HepG2 (cell line): ENCODE data around the gene FBLN7. TPM values are rescaled to one million over a fixed set of nuclear protein-coding genes. Genes with fewer than 3 reads are reported as not detected.

Experiments used
- ADNP ChIP-seq: sonication (generic); formaldehyde crosslinking; IDR thresholded peaks from 2 replicates; pipeline ENCODE4 v1.4.0; 2020; ENCODE audit warnings: missing genetic modification reagents
- ARNT ChIP-seq: fragments of 450-650 bp; IDR thresholded peaks from 2 replicates; pipeline ENCODE4 v1.6.1; 2017
- ARNT2 ChIP-seq: sonication (generic); formaldehyde crosslinking; IDR thresholded peaks from 2 replicates; pipeline ENCODE4 v1.8.0; 2022; ENCODE audit warnings: mild to moderate bottlenecking, low read depth, missing genetic modification reagents, moderate library complexity
- CBX1 ChIP-seq: IDR thresholded peaks from one replicate; pipeline ENCODE4 v1.6.1; 2016; ENCODE audit warnings: antibody characterized with exemption, low read depth
- EED ChIP-seq: sonication (generic); formaldehyde crosslinking; IDR thresholded peaks from 2 replicates; pipeline ENCODE4 v1.5.0; 2020; ENCODE audit warnings: mild to moderate bottlenecking, missing genetic modification reagents
- ELF3 ChIP-seq: IDR thresholded peaks from 2 replicates; pipeline ENCODE4 v1.6.1; 2016; ENCODE audit warnings: missing genetic modification reagents, missing compliant biosample characterization
- EP300 ChIP-seq, 3 experiments: sonication (generic) in 1 of 3; formaldehyde crosslinking in 1 of 3; IDR thresholded peaks; 2 replicates each; pipeline versions ENCODE4 v1.5.1 to v1.6.1; 2011 to 2020; ENCODE audit warnings: low read depth in 2 of 3, low read length in 2 of 3, borderline replicate concordance in 1 of 3, improper control_type of control experiment in 1 of 3, mild to moderate bottlenecking in 1 of 3, missing genetic modification reagents in 1 of 3, moderate library complexity in 1 of 3
- FOXJ3 ChIP-seq: sonication (generic); formaldehyde crosslinking; IDR thresholded peaks from 2 replicates; pipeline ENCODE4 v1.4.0; 2020; ENCODE audit warnings: missing genetic modification reagents, mild to moderate bottlenecking, borderline replicate concordance
- FOXP4 ChIP-seq: sonication (generic); formaldehyde crosslinking; IDR thresholded peaks from 2 replicates; pipeline ENCODE4 v1.4.0; 2020; ENCODE audit warnings: missing genetic modification reagents
- GFI1 ChIP-seq: sonication (generic); formaldehyde crosslinking; IDR thresholded peaks from 2 replicates; pipeline ENCODE4 v1.5.0; 2020; ENCODE audit warnings: missing genetic modification reagents, mild to moderate bottlenecking, borderline replicate concordance
- LCORL ChIP-seq, 2 experiments: fragments of 450-650 bp in 1 of 2; sonication (generic) in 1 of 2; formaldehyde crosslinking in 1 of 2; IDR thresholded peaks; 2 replicates each; pipeline versions ENCODE4 v1.5.0 to v1.6.1; 2017 to 2020; ENCODE audit warnings: antibody characterized with exemption in 1 of 2, missing genetic modification reagents in 1 of 2
- RARA ChIP-seq: IDR thresholded peaks from 2 replicates; pipeline ENCODE4 v1.6.1; 2016; ENCODE audit warnings: missing genetic modification reagents, missing compliant biosample characterization
- SP4 ChIP-seq: sonication (generic); formaldehyde crosslinking; IDR thresholded peaks from 2 replicates; pipeline ENCODE4 v1.8.1; 2023; ENCODE audit warnings: mild to moderate bottlenecking, missing genetic modification reagents
- U2AF1 ChIP-seq: fragments of 200-400 bp; formaldehyde crosslinking; optimal IDR thresholded peaks from 2 replicates; pipeline ENCODE3; 2017; ENCODE audit warnings: mild to moderate bottlenecking, low read depth, low read length
- YEATS4 ChIP-seq: sonication (generic); formaldehyde crosslinking; IDR thresholded peaks from 2 replicates; pipeline ENCODE4 v1.4.0; 2020; ENCODE audit warnings: missing genetic modification reagents, borderline replicate concordance
- ZBTB37 ChIP-seq: sonication (generic); formaldehyde crosslinking; IDR thresholded peaks from 2 replicates; pipeline ENCODE4 v1.4.0; 2020; ENCODE audit warnings: mild to moderate bottlenecking, missing genetic modification reagents
- ZFP90 ChIP-seq: sonication (generic); formaldehyde crosslinking; IDR thresholded peaks from 2 replicates; pipeline ENCODE4 v1.8.0; 2022; ENCODE audit warnings: missing genetic modification reagents, mild to moderate bottlenecking, inconsistent platforms, borderline replicate concordance
- ZMYM2 ChIP-seq: sonication (generic); formaldehyde crosslinking; IDR thresholded peaks from 2 replicates; pipeline ENCODE4 v1.8.0; 2022; ENCODE audit warnings: mild to moderate bottlenecking, missing genetic modification reagents
- ZNF543 ChIP-seq: sonication (generic); formaldehyde crosslinking; IDR thresholded peaks from 2 replicates; pipeline ENCODE4 v1.4.0; 2020; ENCODE audit warnings: mild to moderate bottlenecking, missing genetic modification reagents
- ZNF547 ChIP-seq: sonication (generic); formaldehyde crosslinking; IDR thresholded peaks from 2 replicates; pipeline ENCODE4 v1.5.1; 2020; ENCODE audit warnings: mild to moderate bottlenecking, missing genetic modification reagents
- ZNF556 ChIP-seq: sonication (generic); formaldehyde crosslinking; IDR thresholded peaks from 2 replicates; pipeline ENCODE4 v1.4.0; 2020; ENCODE audit warnings: mild to moderate bottlenecking, missing genetic modification reagents, borderline replicate concordance
- polyA plus RNA-seq, 8 experiments: library from polyadenylated mRNA; depleted of rRNA in 3 of 8; stranded (reverse) in 7 of 8; unstranded in 1 of 8; fragments of >200 nt; fragmentation: Illumina TruSeq in 4 of 8; extraction: Trizol in 4 of 8; gene quantifications; 2 replicates each; pipeline versions ENCODE4 v1.2.1 to v1.2.3, GENCODE V29; 2011 to 2016; ENCODE audit warnings: low read depth in 4 of 8, missing spikeins in 1 of 8, mixed read lengths in 1 of 8; ENCODE audit not compliant: insufficient read depth in 1 of 8
- total RNA-seq, 5 experiments: library from RNA; depleted of rRNA; stranded (reverse); fragments of >200 nt; fragmentation: Illumina TruSeq; extraction: Trizol; gene quantifications; 2 replicates each; pipeline ENCODE4 v1.2.3, GENCODE V29; 2016; ENCODE audit warnings: low read depth in 1 of 5

FBLN7 gene
- total and polyA plus RNA-seq, 2 of the 13 experiments (the other 11 are each of a cell fraction or from before 2014, with no cell fraction given) = 1.4 to 2.3 TPM

- TF ChIP-seq FOXP4 (CRISPR knock-in tag) = 0 out of 2 replicates have a peak, but pooled peaks have one; percentile 21
- peak; percentile 46; the same call in 1 of the 2 replicates for TF ChIP-seq SP4 (CRISPR knock-in tag)
- TF ChIP-seq GFI1 (CRISPR knock-in tag) = 0 out of 2 replicates have a peak, but pooled peaks have one; percentile 14
- no peak for TF ChIP-seq U2AF1
- TF ChIP-seq EED (CRISPR knock-in tag) = 0 out of 2 replicates have a peak, but pooled peaks have one; percentile 51
- TF ChIP-seq FOXJ3 (CRISPR knock-in tag) = peak; percentile 17; the same call in 1 of the 2 replicates
- 0 out of 2 replicates have a peak, but pooled peaks have one; percentile 31 for TF ChIP-seq ZMYM2 (CRISPR knock-in tag)
- TF ChIP-seq CBX1 = peak; percentile 25
- peak; percentile 27; the same call in 1 of the 2 replicates for TF ChIP-seq YEATS4 (CRISPR knock-in tag)
- 0 out of 2 replicates have a peak, but pooled peaks have one; percentile 27 for TF ChIP-seq ZFP90 (CRISPR knock-in tag)
- peak; percentile 36; the same call in 1 of the 2 replicates for TF ChIP-seq ZNF547
- no peak for TF ChIP-seq LCORL (IDR thresholded peaks at IDR 0.05)
- peak; percentile 42; the same call in 1 of the 2 replicates for TF ChIP-seq LCORL (CRISPR knock-in tag; IDR thresholded peaks at IDR 0.05)
- TF ChIP-seq ZNF543 (CRISPR knock-in tag) = peak; percentile 43; the same call in 1 of the 2 replicates
- TF ChIP-seq ZNF556 (CRISPR knock-in tag) = 0 out of 2 replicates have a peak, but pooled peaks have one; percentile 29
- TF ChIP-seq RARA (CRISPR knock-in tag) = peak; percentile 68
- no peak for TF ChIP-seq ELF3 (CRISPR knock-in tag)
- peak; percentile 73; the same call in 1 of the 2 replicates for TF ChIP-seq ADNP (CRISPR knock-in tag)
- TF ChIP-seq ZBTB37 (CRISPR knock-in tag) = peak; percentile 41; the same call in 1 of the 2 replicates
- no peak for TF ChIP-seq ARNT
- no peak for TF ChIP-seq ARNT2 (CRISPR knock-in tag)
- TF ChIP-seq EP300 (IDR thresholded peaks at IDR 0.05; ENCODE audit: low read depth in 2 of 2, low read length in 2 of 2) = no peak; a peak in 1 of 4 replicates
- no peak for TF ChIP-seq EP300 (CRISPR knock-in tag; IDR thresholded peaks at IDR 0.05; ENCODE audit: borderline replicate concordance)
Measured at GRCh38 chr2:112168422-112169124, 30.4 kb downstream of the FBLN7 start (continued).
